Measurements from ENCODE around the gene CNR2.
"Not testable (repeated sequence)": the region's sequence is repeated elsewhere in the genome, so short reads cannot be mapped to it uniquely, and the experiment has no call there.

CNR2 gene

GRCh38 chr1:23827717-23828116, 85.4 kb downstream of the CNR2 start:
- DNase-seq, result no peak

GRCh38 chr1:23826590-23826989, 86.6 kb downstream of the CNR2 start:
- DNase-seq, result not testable (repeated sequence)

GRCh38 chr1:23825762-23826522, 87.2 kb downstream of the CNR2 start:
- DNase-seq, result no peak

DNA sequence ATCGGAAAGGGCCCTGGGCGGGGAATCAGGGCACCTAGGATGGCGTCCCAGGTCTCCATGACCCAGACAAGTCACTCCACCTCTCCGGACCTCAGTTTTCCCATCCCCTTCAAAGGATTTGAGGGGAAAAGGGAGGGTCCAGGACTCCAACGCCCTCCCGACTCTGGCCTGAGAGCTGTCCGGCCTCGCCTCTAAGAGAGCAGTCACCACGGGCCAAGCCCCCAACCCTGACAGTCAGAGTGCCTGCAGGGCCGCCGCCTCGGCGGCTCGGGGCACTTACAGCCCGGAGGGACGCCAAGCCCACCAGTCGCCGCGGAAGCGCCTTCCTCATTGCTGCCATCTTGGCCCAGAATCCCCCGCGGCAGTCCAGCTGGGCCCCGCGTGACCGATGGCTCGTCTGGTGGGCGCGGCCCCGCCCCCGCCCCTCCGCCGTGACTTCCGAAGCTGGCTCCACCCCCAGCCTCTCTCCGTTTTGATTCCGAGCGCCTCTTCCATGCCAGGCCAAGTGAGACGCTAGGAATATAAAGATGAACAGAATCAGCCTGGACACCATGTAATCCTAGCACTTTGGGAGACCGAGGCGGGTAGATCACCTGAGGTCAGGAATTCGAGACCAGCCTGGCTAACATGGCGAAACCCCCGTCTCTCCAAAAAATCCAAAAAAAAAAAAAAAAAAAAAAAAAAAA, 87.9 kb downstream of the CNR2 start, which contains the start of gene HMGCL:
TSS of gene HMGCL (minus strand) at position 354 of the 686 bp plus-strand sequence. CDS start at position 340, 14 bp downstream.
- DNase-seq, result peak; percentile 89

- DNase-seq, result no peak
Measured at GRCh38 chr1:23824711-23825075, 88.5 kb downstream of the CNR2 start.

DNA sequence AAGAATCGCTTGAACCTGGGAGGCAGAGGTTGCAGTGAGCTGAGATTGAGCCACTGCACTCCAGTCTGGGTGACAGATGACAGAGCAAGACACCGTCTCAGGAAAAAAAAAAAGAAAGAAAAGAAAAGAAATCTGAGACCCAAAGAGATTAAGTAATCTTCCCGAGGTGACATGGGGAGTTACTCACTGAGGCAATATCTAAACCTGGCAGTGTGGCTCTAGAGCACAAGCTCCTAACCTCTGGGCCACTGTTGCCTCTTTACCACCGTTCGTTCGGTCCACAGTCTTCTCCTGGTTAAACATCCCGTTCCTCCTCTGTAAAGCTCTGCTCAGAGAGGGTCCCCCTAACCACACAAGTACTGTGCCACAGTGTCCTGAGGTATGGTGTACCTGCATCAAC, 89.4 kb downstream of the CNR2 start:
- DNase-seq, result no peak

All from fibroblast of skin of back (primary cell).